ENCODE measurements around the gene ZNF117.
"Not testable (repeated sequence)": the region's sequence is repeated elsewhere in the genome, so short reads cannot be mapped to it uniquely, and the experiment has no call there.

The ZNF117 gene

DNA sequence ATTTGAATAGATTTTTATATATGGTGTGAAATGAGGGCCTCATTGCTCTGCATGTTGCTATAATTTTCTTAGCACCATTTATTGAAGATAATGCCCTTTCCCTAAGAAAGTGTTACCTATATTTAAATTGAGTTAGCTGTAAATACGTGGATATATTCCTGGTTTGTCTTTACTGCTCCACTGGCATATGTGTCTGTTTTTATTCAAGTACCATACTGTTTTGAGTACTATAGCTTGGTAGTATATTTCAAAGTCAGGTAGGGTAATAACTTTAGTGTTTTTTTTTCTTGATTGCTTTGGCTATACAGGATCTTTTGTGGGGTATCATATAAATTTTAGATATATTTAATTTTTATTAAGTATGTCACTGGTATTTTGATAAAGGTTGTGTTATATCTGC lies 56.4 kb downstream of the ZNF117 start (continued):
- TF ChIP-seq ESRRG (CRISPR knock-in tag; IDR thresholded peaks at IDR 0.05), result no peak

DNA sequence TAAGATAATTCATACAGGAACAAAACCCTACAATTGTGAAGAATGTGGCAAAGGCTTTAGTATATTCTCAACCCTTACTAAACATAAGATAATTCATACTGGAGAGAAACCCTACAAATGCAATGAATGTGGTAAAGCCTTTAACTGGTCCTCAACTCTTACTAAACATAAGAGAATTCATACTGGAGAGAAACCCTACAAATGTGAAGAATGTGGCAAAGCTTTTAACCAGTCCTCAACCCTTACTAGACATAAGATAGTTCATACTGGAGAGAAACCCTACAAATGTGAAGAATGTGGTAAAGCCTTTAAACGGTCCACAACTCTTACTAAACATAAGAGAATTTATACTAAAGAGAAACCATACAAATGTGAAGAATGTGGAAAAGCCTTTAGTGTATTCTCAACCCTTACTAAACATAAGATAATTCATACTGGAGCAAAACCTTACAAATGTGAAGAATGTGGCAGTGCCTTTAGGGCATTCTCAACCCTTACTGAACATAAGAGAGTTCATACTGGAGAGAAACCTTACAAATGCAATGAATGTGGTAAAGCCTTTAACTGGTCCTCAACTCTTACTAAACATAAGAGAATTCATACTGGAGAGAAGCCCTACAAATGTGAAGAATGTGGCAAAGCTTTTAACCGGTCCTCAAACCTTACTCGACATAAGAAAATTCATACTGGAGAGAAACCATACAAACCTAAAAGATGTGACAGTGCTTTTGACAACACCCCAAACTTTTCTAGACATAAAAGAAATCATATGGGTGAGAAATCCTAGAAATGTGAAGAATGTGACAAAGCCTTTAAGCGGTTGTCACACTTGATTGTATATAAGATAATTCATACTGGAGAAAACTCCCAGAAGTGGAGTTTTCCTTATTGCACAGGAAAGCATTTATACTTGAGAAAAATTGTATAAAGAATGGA lies 62.3 kb downstream of the ZNF117 start:
- ATAC-seq, result not testable (repeated sequence)

Data from SK-N-SH treated with all-trans-retinoic acid at 6 μM for 48 hours (cell line).